ENCODE results near the gene STMND1. TPM values are rescaled to one million over a fixed set of nuclear protein-coding genes. Genes with fewer than 3 reads are reported as not detected.

Gene STMND1
- 0.26 TPM in 1 of 2 replicates, not detected in the other for total RNA-seq (2021)
- Bru-seq, nascent RNA: percentile 20 among the genes with signal in this experiment
- BruChase-seq, experiment 1, labeled RNA remaining after a 2-hour chase: percentile 14 among the genes with signal in this experiment
- percentile 17 among the genes with signal in this experiment for BruChase-seq, experiment 2, labeled RNA remaining after a 6-hour chase
- long read RNA-seq, partial matches to known transcripts: 0 of 1 reads
- long read RNA-seq, other reads (novel, unspliced or antisense): 1 of 1 reads

DNA sequence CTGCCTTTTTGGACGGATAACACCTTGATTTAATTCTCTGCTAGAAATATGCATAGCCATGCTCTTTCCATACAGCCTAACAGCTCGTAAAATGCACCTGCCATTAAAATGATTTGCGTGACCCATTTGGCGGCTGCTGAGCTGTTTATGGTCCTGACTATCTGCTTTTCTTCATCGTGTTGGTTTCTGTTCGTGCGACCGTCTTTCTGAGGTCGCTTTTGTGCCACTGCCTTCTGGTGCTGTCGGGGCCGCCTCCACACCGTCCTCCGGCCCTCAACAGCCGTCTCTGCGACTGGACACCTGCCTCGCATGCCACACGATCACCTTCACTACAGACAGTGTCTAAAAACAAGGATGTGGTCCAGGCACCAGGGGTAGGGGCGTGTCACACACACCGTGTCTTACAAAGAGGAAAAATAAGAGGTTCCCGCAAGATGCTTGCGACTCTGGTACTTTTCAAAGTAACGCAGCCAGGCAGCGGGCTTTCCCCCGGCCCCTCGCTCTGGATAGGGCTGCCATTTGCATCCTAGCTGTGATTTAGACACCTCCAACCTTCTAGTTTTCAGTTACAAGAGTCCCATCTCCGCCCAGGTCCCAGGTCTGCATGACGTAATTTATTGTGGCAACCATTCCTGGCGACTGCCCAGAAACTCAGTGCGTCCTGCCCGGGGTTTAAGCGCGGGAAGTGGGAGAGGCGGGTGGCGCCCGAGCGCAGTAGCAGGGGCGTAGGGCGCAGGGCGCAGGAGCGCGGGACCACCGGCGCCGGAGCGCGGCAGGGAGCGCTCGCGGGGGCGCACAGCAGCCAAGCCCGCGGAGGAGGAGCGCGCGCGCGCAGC is at the start of gene STMND1:
Gene STMND1 (plus strand): TSS at position 629 of the 836 bp plus-strand sequence. CDS start 208 bp downstream, outside the sequence.
- Histone ChIP-seq H3K27ac (no peak within 1 kb of the TSS), H3F3A (ENCODE audit: insufficient read depth, low read depth) (no peaks in the 10 kb centered on the region), H3K4me2 (peak within 1 kb of the TSS; percentile 50), H4K20me1 (ENCODE audit: insufficient read depth) (no peaks in the 10 kb centered on the region), H3K27me3 (ENCODE audit: insufficient read depth, low read depth) (no peaks in the 10 kb centered on the region), H3K4me3 (peak within 1 kb of the TSS; percentile 18; the same call in 1 of the 2 replicates), H3K4me1 (replicated peaks; ENCODE audit: insufficient read depth) (0 out of 2 replicates have a peak, but pooled peaks cover 4% of the 10 kb centered on the region), H3K9me3 (ENCODE audit: insufficient read depth, low read depth) (no peaks in the 10 kb centered on the region), H2AFZ (no peak within 1 kb of the TSS), H3K36me3 (ENCODE audit: low read depth) (no peaks in the 10 kb centered on the region), H3K79me2 (ENCODE audit: low read depth) (no peaks in the 10 kb centered on the region), H3K9me2 (ENCODE audit: insufficient read depth) (no peaks in the 10 kb centered on the region)
- CTCF ChIA-PET: no interaction called here
- DNase-seq: peak in 1 of 2 experiments; percentile 47
- intact Hi-C loops (cut with micrococcal nuclease; ENCODE audit: unreplicated experiment): no loop called here
- no peak for TF ChIP-seq EZH2 (IDR thresholded peaks at IDR 0.05; ENCODE audit: low read depth)
- TF ChIP-seq, protein P1, sequence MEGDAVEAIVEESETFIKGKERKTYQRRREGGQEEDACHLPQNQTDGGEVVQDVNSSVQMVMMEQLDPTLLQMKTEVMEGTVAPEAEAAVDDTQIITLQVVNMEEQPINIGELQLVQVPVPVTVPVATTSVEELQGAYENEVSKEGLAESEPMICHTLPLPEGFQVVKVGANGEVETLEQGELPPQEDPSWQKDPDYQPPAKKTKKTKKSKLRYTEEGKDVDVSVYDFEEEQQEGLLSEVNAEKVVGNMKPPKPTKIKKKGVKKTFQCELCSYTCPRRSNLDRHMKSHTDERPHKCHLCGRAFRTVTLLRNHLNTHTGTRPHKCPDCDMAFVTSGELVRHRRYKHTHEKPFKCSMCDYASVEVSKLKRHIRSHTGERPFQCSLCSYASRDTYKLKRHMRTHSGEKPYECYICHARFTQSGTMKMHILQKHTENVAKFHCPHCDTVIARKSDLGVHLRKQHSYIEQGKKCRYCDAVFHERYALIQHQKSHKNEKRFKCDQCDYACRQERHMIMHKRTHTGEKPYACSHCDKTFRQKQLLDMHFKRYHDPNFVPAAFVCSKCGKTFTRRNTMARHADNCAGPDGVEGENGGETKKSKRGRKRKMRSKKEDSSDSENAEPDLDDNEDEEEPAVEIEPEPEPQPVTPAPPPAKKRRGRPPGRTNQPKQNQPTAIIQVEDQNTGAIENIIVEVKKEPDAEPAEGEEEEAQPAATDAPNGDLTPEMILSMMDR (conservative IDR thresholded peaks at IDR 0.05): no peak
- BruUV-seq (replicated peaks): no TSS peak
- POLR2A ChIA-PET (ENCODE audit: unreplicated experiment): no interaction called here

GRCh38 chr6:17054647-17055046 is 47.2 kb upstream of the STMND1 start:
- 0 out of 2 replicates have a peak, but pooled peaks cover 5% of the 10 kb centered on the region for H3K4me1 ChIP-seq (replicated peaks; ENCODE audit: insufficient read depth)
- POLR2A ChIA-PET (ENCODE audit: unreplicated experiment): interaction anchor here (0.9 kb wide), 1 partner anchor 286 kb away, joined by 8 read pairs; no protein-coding TSS in a partner anchor
- H3K27me3 ChIP-seq (ENCODE audit: insufficient read depth, low read depth): no peaks in the 10 kb centered on the region
- CTCF ChIA-PET: interaction anchor here (1.2 kb wide), 1 partner anchor 32 kb away, joined by 3 read pairs; no protein-coding TSS in a partner anchor
- no peaks in the 10 kb centered on the region for H3K79me2 ChIP-seq (ENCODE audit: low read depth)
- no peak overlapping the region for H3K4me3 ChIP-seq
- no peaks in the 10 kb centered on the region for H3F3A ChIP-seq (ENCODE audit: insufficient read depth, low read depth)
- H4K20me1 ChIP-seq (ENCODE audit: insufficient read depth): no peaks in the 10 kb centered on the region
- H2AFZ ChIP-seq: no peak overlapping the region
- H3K9me2 ChIP-seq (ENCODE audit: insufficient read depth): no peaks in the 10 kb centered on the region; the same call in 1 of the 2 replicates
- H3K4me2 ChIP-seq: no peak overlapping the region
- H3K27ac ChIP-seq: no peak overlapping the region
- intact Hi-C loops (cut with micrococcal nuclease; ENCODE audit: unreplicated experiment): no loop called here
- H3K9me3 ChIP-seq (ENCODE audit: insufficient read depth, low read depth): no peaks in the 10 kb centered on the region
- H3K36me3 ChIP-seq (ENCODE audit: low read depth): no peaks in the 10 kb centered on the region
- BruUV-seq (replicated peaks): no TSS peak
- peak; percentile 31 to 54 for DNase-seq
- no peak for TF ChIP-seq EZH2 (IDR thresholded peaks at IDR 0.05; ENCODE audit: low read depth)

DNA sequence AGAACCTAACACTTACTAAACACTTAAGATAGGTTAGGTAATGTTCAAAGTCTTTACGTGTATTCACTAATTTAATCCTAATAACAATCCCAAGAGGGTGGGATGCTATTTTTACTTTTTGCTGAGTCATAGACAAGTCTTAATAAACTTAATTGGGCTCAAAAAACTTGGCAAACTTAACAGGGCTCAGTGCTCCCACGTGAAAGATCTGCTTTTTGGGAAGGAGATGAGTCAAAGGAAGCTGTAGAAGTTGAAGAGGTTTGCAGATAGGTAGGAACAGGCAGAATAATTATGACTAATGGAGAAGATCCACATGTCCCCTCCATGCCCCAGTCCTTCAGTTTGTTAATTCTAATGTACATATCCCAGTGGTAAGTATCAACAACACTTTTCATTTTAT is 44.5 kb upstream of the STMND1 start:
- POLR2A ChIA-PET (ENCODE audit: unreplicated experiment): no interaction called here
- no peaks in the 10 kb centered on the region for H3K36me3 ChIP-seq (ENCODE audit: low read depth)
- H2AFZ ChIP-seq: no peak overlapping the region
- H3K27me3 ChIP-seq (ENCODE audit: insufficient read depth, low read depth): no peaks in the 10 kb centered on the region
- no peak overlapping the region for H3K27ac ChIP-seq
- no TSS peak for BruUV-seq (replicated peaks)
- no peak for TF ChIP-seq EZH2 (IDR thresholded peaks at IDR 0.05; ENCODE audit: low read depth)
- TF ChIP-seq, protein P1 (conservative IDR thresholded peaks at IDR 0.05): no peak
- H3K79me2 ChIP-seq (ENCODE audit: low read depth): no peaks in the 10 kb centered on the region
- intact Hi-C loops (cut with micrococcal nuclease; ENCODE audit: unreplicated experiment): no loop called here
- 0 out of 2 replicates have a peak, but pooled peaks cover 5% of the 10 kb centered on the region for H3K4me1 ChIP-seq (replicated peaks; ENCODE audit: insufficient read depth)
- H3K9me3 ChIP-seq (ENCODE audit: insufficient read depth, low read depth): no peaks in the 10 kb centered on the region
- H3K4me3 ChIP-seq: no peak overlapping the region
- no peak for DNase-seq
- CTCF ChIA-PET: no interaction called here
- no peak overlapping the region for H3K4me2 ChIP-seq
- no peaks in the 10 kb centered on the region for H4K20me1 ChIP-seq (ENCODE audit: insufficient read depth)
- no peaks in the 10 kb centered on the region for H3F3A ChIP-seq (ENCODE audit: insufficient read depth, low read depth)
- H3K9me2 ChIP-seq (ENCODE audit: insufficient read depth): 0 out of 2 replicates have a peak, but pooled peaks cover 4% of the 10 kb centered on the region
